RPMI7951 (cell line): ENCODE measurements around the gene AAMP. TPM values are rescaled to one million over a fixed set of nuclear protein-coding genes. Genes with fewer than 3 reads are reported as not detected.

Experiments used
- DNase-seq: peaks from one replicate; pipeline ENCODE4 v3.0.0-alpha.2; 2012; ENCODE audit warnings: low read depth
- total RNA-seq: library from RNA; depleted of rRNA; stranded (reverse); fragments of >200 nt; shearing (Covaris generic); gene quantifications from 2 replicates; pipeline ENCODE4 v1.2.3, GENCODE V29; 2014

AAMP gene
- total RNA-seq, 1 experiment from 2014 or later: 126 TPM

- DNase-seq: no peak
Observed at GRCh38 chr2:218260166-218260565, 9.8 kb downstream of the AAMP start.

DNA sequence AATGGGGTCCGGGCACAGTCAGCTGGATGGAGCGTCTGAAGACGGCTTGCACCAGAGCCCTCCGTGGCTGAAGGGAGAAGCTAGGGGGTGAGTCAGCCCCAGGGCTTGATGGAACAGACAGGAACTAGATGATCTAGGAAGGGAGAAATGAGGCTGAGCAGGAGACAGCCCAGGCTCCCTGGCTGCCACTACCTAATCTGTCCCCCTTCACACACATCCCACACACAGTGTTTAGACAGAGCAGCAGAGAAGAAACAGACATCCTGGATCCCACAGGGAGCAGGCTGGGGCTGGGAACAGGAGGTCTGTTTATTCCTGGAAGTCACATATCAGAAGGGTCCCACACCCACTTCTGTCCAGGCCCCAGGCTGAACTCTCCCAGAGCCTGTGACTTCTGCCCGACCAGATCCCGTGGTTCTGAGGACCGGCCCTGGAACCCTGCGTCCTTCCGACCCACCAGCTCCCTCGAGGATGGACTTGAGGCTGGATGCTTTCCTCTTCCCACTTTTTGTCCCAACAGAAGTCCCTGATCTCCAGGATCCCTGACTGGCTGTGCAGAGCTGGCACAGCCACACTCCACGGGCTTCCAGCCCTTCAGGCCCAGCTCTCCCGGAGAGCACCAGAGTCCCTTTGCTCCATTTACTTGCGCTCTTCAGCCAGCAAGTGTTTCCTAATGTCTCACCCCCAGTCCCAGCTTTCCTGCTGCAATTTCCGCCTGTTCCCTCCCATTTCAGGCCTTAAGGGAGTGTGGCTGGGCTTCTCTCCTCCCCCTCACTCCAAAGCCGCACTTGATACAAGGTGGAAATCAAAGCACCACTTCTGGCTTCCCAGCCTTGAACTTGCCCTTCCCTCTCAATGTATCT lies 10.6 kb downstream of the AAMP start:
- peak; percentile 39 for DNase-seq

DNA sequence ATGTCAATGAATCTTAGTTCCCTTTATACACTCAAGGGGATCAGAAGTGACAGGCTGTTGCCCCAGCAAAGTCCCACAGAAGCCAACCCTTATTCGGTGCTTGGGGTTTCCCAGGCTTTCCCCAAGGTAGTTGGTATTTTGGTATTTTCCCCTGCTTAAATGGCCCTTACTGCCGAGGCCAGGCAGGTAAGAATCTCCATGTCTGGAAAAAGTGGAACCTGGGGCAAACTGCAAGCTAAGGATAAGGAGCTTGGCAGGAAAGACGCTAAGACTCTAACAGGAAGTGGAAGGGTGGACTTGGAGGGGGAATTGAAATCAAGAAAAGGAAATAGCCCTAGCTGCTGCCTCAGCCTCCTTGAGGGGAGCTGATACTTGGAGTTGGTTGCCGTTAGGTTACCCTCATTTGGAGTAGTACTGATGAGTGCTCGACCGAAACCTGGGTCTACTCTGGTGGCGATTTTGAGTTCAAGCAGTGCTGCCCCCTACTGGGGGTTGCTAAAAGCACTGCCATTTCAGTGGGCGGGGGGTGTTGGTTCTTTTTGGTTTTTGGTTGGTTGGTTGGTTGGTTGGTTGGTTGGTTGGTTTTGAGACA lies 12.5 kb downstream of the AAMP start:
- peak; percentile 30 for DNase-seq

- DNase-seq: no peak
Observed at GRCh38 chr2:218256612-218257350, 13.2 kb downstream of the AAMP start.

DNA sequence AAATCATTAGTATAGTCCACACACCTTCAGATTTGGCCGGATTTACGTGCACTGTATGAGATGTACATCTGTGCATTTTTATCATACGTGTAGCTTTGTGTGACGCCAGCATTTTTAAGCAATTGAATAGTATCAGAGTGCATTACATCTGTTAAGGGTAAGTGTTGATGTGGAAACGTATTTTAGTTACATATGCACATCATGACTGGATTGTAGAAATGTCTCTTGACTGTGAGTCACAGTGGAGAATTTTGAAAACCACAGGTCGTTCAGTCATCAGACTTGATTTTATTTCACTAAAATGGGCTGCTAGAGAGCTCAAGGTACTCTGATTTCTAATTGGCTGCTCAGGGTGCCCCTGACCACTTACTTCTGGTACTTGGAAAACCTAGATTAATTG lies 14.5 kb downstream of the AAMP start:
- DNase-seq: no peak

DNA sequence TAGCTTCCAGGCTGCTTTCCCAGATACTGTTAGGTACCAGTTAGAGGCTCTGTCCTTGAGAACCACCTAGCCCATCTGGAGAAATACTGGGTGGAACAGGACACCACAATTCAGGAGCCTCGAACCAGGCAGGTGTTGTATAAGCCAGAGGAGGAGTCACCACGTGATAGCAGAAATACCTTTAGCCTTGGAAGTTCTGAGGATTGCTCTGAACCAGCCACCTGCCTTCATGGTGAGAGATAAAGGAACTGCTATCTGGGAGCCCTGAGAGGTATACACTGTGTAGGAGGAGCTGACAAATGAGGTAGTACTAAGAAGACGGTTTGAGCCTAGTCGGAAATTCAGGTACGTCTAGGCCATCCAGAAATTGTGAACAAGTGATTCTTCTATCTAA lies 16.7 kb downstream of the AAMP start:
- DNase-seq: no peak

- DNase-seq: no peak
Observed at GRCh38 chr2:218252509-218253231, 17.3 kb downstream of the AAMP start.

DNA sequence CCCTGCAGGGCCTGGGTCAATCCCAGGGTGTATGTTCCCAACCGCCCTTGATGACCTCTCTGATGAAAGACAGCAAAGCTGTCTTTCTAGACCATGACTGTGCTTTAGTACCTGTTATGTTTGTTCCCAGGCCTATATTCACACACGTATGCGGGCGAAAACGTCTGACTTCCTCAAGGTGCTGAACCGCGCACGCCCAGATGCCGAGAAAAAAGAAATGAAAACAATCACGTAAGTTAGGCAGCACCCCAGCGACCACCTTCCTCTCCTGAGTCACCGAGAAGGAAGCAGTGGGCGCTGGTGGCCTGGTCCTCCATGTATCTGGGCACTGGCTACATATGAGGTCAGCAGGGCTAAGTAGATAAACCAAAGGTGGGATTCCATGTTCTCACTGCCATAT lies 20.2 kb downstream of the AAMP start:
- no peak for DNase-seq

DNA sequence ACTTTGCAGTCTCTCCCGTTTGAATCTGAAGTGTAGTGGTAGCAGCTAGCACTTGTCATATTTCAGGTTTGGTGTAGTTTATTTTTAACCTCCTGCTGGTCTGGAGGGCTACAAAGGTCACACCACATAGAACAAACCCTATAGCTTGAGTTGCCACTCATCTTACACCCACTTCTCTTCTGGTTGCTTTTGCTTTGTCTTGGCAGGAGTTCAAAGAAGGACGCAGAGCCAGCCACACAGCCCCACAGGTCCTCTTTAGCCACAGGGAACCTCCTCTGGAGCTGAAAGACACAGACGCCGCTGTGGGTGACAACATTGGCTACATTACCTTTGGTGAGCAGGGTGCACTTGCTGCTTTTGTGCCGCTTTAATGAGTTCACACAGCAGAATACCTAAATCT lies 24.7 kb downstream of the AAMP start:
- DNase-seq: no peak

DNA sequence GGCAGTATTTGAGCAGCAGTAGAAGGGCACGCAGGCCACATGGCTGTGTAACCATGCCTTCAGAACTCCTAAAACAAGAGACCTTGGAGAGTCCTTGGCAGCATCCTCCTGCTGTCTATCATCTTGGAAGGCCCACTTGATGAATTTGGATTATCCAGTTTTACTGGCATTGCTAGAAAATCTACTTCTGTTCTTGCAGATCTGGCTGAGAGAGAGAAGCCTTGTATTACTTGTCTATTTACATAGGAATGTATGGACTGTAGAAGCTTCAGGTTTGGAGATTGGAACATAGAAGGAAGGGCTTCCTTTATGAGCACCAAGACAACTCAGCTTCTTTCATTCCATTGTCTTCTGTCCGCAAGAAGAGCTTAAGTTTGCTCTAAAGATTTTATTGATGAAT lies 25.3 kb downstream of the AAMP start:
- no peak for DNase-seq

DNA sequence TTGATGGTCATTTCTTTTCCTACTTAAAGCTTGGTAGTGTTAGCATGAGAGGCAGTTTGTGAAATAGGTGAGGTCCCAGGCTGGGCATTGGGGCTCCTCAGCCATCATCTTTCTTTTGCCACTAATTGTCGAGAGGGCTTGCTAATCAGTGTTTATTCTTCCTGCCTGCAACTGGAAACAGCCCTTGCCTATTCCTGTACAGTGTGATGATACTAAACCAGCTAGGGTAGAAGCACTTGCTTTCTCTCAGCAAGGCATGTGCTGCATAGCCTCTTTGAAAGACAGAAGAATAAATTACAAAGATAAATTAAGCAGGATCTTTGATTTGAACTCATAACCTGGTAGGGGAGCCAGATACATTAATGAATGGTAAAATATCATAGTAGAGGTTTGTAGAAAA lies 25.7 kb downstream of the AAMP start:
- DNase-seq: no peak

DNA sequence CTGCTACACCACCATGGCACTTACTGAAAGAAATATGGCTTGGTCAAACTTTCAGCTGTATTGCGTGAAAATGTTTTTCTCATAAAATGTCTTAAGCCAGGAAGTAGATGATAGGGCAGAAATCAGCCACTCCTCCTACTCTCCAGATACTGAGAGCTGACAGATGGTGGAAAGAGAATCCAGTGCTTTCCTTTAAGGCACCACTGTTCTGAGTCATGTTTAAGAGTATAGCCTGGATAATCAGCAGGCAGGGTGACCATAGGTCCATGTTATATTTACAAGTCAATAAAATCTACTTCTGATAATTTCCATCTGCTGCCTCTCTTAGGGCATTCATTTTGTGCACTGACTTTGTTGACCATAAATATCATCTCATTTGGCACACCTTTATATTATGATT lies 31.1 kb downstream of the AAMP start:
- DNase-seq: no peak

GRCh38 chr2:218236829-218237228 lies 33.1 kb downstream of the AAMP start:
- DNase-seq: no peak

DNA sequence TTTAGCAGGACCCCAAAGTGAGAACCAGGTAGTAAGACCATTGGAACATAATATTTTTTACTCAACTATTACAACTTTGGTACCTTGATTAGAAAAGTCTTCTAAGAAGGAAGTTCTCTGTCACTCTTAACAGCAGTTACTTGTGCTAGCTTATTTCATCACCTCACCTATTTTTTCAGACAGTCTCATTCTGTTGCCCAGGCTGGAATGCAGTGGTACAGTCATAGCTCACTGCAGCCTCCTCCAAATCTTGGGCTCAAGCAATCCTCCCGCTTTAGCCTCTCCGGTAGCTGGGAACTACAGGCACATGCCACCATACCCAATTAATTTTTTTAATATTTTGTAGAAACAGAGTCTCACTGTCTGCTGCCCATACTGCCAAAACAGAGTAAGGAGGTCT lies 34.9 kb downstream of the AAMP start:
- no peak for DNase-seq

DNA sequence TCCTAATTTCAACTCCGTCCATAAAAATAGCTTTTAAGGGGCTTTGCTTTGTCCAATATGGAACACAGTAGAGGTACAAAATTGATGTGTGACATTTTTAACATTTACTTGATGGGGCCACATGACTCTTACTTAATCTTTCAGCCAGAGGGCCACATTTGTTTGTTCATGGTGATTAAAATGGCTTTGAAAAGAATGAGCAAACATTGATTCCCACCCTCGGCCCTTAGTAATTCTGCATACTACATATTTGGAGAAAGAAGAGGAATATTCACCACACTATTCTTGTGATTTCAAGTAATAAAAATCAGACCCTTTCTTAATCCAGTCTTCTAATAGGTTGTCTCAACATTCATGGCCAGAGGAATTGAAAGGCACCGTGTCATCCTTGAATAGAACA lies 35.4 kb downstream of the AAMP start:
- DNase-seq: no peak

DNA sequence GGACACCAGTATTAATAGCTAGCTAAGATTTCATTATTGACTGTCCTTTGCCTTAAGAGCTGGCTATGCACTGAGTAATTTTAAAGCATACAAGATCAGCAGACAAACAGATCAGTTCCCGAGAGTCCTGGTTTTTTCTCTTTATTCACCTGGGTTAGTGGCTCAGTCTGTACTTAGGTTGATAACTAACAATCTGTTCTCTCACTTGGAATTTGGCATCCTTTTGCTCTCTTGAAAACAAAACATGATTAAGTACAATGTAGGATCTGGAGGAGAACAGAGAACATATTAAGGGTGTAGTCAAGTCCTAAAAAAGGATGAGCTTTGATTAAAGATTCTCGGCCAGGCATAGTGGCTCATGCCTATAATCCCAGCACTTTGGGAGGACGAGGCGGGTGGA lies 36.4 kb downstream of the AAMP start:
- no peak for DNase-seq

DNA sequence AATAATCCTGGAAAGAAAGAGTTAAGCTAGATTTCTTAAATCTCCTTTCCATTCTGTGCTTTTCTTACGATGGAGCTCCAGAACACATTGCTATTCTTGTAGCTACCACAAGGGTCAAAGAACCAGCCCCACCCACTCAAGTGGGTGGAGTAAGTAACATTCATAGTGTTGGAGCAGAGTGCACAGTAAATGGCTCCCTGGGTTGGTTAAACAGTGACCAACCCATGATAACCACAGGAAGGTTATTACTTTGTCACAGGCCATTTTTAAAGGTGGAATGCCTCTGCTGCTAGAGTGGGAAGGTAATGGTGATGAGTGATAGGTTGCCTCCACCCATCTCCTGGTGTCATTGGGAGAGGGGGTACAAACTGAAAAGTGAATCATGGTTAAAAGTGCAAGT lies 39.1 kb downstream of the AAMP start:
- DNase-seq: peak; percentile 60

GRCh38 chr2:218229851-218230250 lies 40.1 kb downstream of the AAMP start:
- peak; percentile 83 for DNase-seq

GRCh38 chr2:218229239-218229638 lies 40.7 kb downstream of the AAMP start:
- peak; percentile 91 for DNase-seq

- DNase-seq: peak; percentile 23
Observed at GRCh38 chr2:218228366-218229090, 41.4 kb downstream of the AAMP start.

GRCh38 chr2:218226903-218227302 lies 43.0 kb downstream of the AAMP start:
- DNase-seq: no peak

DNA sequence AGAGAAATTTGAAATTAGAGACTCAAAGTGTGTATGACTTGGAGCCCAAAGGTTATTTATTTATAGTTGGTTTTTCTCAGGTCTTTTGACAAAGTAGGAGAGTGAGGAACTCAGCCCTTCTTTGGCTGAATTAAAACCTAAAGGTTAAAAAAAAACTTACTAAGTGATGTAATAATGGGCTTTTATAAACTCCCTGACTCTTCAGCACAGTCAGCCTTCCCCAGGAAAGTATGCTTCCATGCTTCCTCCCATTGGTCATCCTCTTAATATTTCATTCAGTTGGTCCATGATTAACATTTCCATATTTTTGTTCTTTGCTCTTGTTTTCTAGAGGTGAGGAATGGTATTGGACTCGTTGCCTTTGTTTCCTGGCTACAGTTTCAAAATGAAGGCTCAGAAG lies 45.8 kb downstream of the AAMP start:
- no peak for DNase-seq
